Caki2 (cell line): ENCODE data around the gene ACBD4. TPM values are rescaled to one million over a fixed set of nuclear protein-coding genes. Genes with fewer than 3 reads are reported as not detected.

ENCODE experiments used
- DNase-seq: peaks from one replicate; pipeline ENCODE4 v3.0.0-alpha.2; 2015; ENCODE audit warnings: low read depth
- in situ Hi-C: cut with HindIII; loops from 2 replicates; pipeline ENCODE4 v1.10.0; 2016; ENCODE audit warnings: low sequenced_read_pairs, low pct_unique_long_range_greater_than_20kb, mixed read lengths
- total RNA-seq: library from RNA; depleted of rRNA; stranded (reverse); fragments of >200 nt; shearing (Covaris generic); gene quantifications from 2 replicates; pipeline ENCODE4 v1.2.3, GENCODE V29; 2014; ENCODE audit warnings: low replicate concordance; rRNA removed

Gene ACBD4
- 7.8 and 16.7 TPM in 2 replicates for total RNA-seq

- DNase-seq, result peak; percentile 97
- in situ Hi-C loops, result no loop called here
Observed at GRCh38 chr17:45135192-45135977, at the start of gene ACBD4. Gene ACBD4, plus strand, starts transcription at chr17:45135687. Its CDS starts 458 bp downstream, at chr17:45136145.

GRCh38 chr17:45086391-45086790 is 49.1 kb upstream of the ACBD4 start:
- no peak for DNase-seq
- in situ Hi-C loops, result no loop called here

GRCh38 chr17:45086865-45087503 is 48.5 kb upstream of the ACBD4 start:
- no peak for DNase-seq
- in situ Hi-C loops, result no loop called here

GRCh38 chr17:45087504-45087975 is 47.9 kb upstream of the ACBD4 start:
- in situ Hi-C loops, result no loop called here
- no peak for DNase-seq

GRCh38 chr17:45087978-45088377 is 47.5 kb upstream of the ACBD4 start:
- no peak for DNase-seq
- in situ Hi-C loops, result no loop called here

GRCh38 chr17:45088741-45089140 is 46.7 kb upstream of the ACBD4 start:
- in situ Hi-C loops, result no loop called here
- no peak for DNase-seq

GRCh38 chr17:45090711-45091110 is 44.8 kb upstream of the ACBD4 start:
- no peak for DNase-seq
- in situ Hi-C loops, result no loop called here

- in situ Hi-C loops, result no loop called here
- no peak for DNase-seq
Observed at GRCh38 chr17:45091778-45092425, 43.6 kb upstream of the ACBD4 start.

GRCh38 chr17:45092911-45093430 is 42.5 kb upstream of the ACBD4 start:
- DNase-seq, result peak; percentile 78
- in situ Hi-C loops, result no loop called here

GRCh38 chr17:45093444-45094110 is 41.9 kb upstream of the ACBD4 start:
- DNase-seq, result no peak
- in situ Hi-C loops, result no loop called here

GRCh38 chr17:45096141-45096540 is 39.3 kb upstream of the ACBD4 start:
- no peak for DNase-seq
- in situ Hi-C loops, result no loop called here

- DNase-seq, result no peak
- in situ Hi-C loops, result no loop called here
Observed at GRCh38 chr17:45096926-45097325, 38.6 kb upstream of the ACBD4 start.

- DNase-seq, result no peak
- in situ Hi-C loops, result no loop called here
Observed at GRCh38 chr17:45098081-45098868, 37.2 kb upstream of the ACBD4 start.

GRCh38 chr17:45098869-45099616 is 36.4 kb upstream of the ACBD4 start:
- peak; percentile 70 for DNase-seq
- in situ Hi-C loops, result no loop called here

GRCh38 chr17:45101546-45101882 is 34.0 kb upstream of the ACBD4 start:
- in situ Hi-C loops, result no loop called here
- DNase-seq, result no peak

- in situ Hi-C loops, result no loop called here
- DNase-seq, result peak; percentile 50
Observed at GRCh38 chr17:45101883-45102811, 33.3 kb upstream of the ACBD4 start.
